Cardiac fibroblast (primary cell): ENCODE measurements around the gene HADH.

Experiments used
- DNase-seq, 2 donors: peaks; one replicate each; pipeline versions ENCODE4 v3.0.0 to v3.0.0-alpha.2; 2010; ENCODE audit warnings: low read depth in 2 of 2
- H3K4me3 ChIP-seq, 2 donors: replicated peaks in 1 of 2; 1 replicate in 1 of 2; 2 replicates in 1 of 2; pipeline ENCODE4 v1.5.1; 2011; ENCODE audit warnings: low read depth in 2 of 2, low read length in 2 of 2, mild to moderate bottlenecking in 2 of 2, moderate library complexity in 1 of 2
- TF ChIP-seq, protein P1 (sequence below): IDR thresholded peaks from one replicate; pipeline ENCODE4 v1.5.1; 2011; ENCODE audit warnings: low read depth, mild to moderate bottlenecking, low read length, inconsistent platforms

HADH gene

DNA sequence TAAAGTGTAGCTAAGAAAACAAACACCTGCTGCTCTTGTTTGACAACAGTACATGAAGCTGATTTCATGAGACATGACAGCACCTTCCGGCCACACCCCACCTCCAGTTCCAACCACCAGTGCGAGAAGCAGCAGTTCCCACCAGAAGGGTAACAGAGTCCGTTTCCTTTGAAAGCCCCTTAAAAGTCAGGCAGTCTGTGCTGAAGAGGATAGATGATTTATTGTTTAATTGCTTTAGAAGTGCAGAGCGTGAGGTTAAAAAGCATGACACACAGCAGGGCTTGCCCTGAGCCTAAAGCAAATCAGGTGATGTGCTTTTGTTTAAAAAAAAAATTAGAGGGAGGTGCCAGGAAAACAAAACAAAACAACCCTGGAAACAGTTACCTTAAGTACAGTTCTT, 82.6 kb downstream of the HADH start:
- no peak overlapping the region for H3K4me3 ChIP-seq
- no peak for DNase-seq
- TF ChIP-seq, protein P1, sequence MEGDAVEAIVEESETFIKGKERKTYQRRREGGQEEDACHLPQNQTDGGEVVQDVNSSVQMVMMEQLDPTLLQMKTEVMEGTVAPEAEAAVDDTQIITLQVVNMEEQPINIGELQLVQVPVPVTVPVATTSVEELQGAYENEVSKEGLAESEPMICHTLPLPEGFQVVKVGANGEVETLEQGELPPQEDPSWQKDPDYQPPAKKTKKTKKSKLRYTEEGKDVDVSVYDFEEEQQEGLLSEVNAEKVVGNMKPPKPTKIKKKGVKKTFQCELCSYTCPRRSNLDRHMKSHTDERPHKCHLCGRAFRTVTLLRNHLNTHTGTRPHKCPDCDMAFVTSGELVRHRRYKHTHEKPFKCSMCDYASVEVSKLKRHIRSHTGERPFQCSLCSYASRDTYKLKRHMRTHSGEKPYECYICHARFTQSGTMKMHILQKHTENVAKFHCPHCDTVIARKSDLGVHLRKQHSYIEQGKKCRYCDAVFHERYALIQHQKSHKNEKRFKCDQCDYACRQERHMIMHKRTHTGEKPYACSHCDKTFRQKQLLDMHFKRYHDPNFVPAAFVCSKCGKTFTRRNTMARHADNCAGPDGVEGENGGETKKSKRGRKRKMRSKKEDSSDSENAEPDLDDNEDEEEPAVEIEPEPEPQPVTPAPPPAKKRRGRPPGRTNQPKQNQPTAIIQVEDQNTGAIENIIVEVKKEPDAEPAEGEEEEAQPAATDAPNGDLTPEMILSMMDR: no peak

DNA sequence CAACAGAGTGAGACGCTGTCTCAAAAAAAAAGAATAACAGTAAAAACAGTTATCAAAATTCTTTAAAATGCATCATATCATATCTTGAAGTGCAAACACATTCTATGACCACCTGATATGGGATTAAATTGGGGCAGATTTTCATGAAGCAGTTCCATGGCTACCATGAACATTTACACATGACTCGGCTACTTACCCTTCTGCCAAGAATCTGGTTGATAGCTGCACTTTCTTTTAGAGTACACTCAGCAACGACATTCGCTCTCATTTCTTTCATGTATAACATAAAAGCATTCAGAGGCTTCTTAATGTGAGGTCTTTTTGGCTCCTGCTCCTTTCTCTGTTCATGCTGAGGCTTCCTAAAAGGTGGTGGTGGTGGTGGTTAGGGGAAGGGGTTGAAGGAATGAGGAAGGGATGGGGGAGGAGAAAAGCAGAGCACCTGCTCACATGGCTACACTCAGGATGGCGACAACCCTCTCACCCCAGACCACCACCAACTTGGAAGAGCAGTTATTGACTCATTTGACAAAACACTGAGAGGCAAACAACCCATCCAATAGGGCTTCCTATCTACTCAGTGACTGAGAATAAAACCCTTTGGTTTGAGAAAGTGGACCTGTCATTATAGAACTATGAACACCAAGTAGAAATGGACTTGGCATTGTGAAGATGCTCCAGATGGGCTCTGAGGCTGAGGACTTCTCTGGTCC, 88.5 kb downstream of the HADH start:
- DNase-seq: no peak
- TF ChIP-seq, protein P1: no peak
- H3K4me3 ChIP-seq: no peak overlapping the region

DNA sequence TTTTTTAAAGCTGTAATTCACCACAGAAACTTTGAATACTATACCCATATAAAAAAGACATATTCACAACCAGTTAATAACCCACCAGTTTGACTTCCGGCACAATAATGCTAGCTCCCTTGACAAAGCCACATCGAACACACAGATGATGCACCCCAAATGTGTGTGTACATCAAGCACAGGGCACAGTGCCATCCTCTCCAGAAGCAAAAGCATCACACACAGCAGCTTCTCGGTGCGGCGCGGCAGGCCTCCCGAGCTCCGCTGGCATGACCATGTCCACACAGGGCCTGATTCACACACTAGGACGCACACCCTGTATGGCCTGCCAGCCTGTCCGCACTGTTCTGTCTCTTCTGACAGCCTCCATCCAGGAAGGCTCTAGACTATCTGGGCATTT, 91.1 kb downstream of the HADH start:
- no peak overlapping the region for H3K4me3 ChIP-seq
- DNase-seq: no peak
- TF ChIP-seq, protein P1: no peak

DNA sequence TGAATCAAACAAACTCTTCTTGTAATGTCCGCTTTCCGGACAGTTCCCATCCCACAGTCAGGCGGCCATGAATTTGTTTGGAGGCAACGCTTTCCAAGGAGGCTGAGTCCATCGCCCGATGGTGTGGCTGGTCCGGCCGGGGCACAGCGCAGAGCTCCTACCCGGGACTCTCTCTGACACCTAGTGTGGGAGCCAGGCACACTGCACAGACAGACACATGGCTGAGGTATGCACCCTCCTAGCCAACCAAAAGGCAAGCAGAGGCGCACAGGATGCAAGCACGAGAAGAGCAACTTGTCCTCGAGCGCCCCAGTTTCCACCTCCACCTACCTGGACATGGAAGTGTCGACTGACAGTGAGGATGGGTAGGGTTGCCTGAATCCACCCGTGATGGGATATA, 91.6 kb downstream of the HADH start:
- TF ChIP-seq, protein P1: no peak
- DNase-seq: no peak
- H3K4me3 ChIP-seq: no peak overlapping the region
